Astrocyte (in vitro differentiated cells and primary cell): Measurements from ENCODE around the gene HJURP. TPM values are rescaled to one million over a fixed set of nuclear protein-coding genes. Genes with fewer than 3 reads are reported as not detected.
A peak's percentile ranks its signal among the peaks of the same experiment; 100 is the strongest.

Experiments used
- DNase-seq: peaks from one replicate; pipeline ENCODE4 v3.0.0-alpha.2; 2010; ENCODE audit warnings: low read depth
- FAIRE-seq: peaks from 2 replicates; lab custom pipeline; 2011; peaks lifted over from hg19 to GRCh38; lab: Jason Lieb, UNC
- H2AFZ ChIP-seq: 2 replicates; pipeline ENCODE4 v1.6.0; 2012; ENCODE audit warnings: low read depth, low read length, inconsistent platforms
- H3K27ac ChIP-seq: 2 replicates; pipeline ENCODE4 v1.5.1; 2011; ENCODE audit warnings: low read depth, low read length, inconsistent platforms
- H3K27me3 ChIP-seq: 2 replicates; pipeline ENCODE4 v1.6.0; 2011; ENCODE audit warnings: low read length, inconsistent platforms; ENCODE audit not compliant: insufficient read depth
- H3K36me3 ChIP-seq: 2 replicates; pipeline ENCODE4 v1.5.1; 2011; ENCODE audit warnings: low read length, inconsistent platforms; ENCODE audit not compliant: insufficient read depth
- H3K4me1 ChIP-seq: 2 replicates; pipeline ENCODE4 v1.5.1; 2011; ENCODE audit warnings: low read length, inconsistent platforms; ENCODE audit not compliant: insufficient read depth
- H3K4me2 ChIP-seq: 2 replicates; pipeline ENCODE4 v1.6.0; 2012; ENCODE audit warnings: low read length, inconsistent platforms
- H3K4me3 ChIP-seq: 2 replicates; pipeline ENCODE4 v1.5.1; 2011; ENCODE audit warnings: low read depth, mild to moderate bottlenecking, low read length, inconsistent platforms; ENCODE audit not compliant: insufficient read depth
- H3K79me2 ChIP-seq: 2 replicates; pipeline ENCODE4 v1.6.0; 2012; ENCODE audit warnings: mild to moderate bottlenecking, low read length, inconsistent platforms; ENCODE audit not compliant: insufficient read depth
- H3K9ac ChIP-seq: 2 replicates; pipeline ENCODE4 v1.6.0; 2012; ENCODE audit warnings: mild to moderate bottlenecking, low read length, inconsistent platforms
- H3K9me3 ChIP-seq: 2 replicates; pipeline ENCODE4 v1.5.1; 2012; ENCODE audit warnings: low read depth, mild to moderate bottlenecking, low read length, inconsistent platforms; ENCODE audit not compliant: insufficient read depth
- H4K20me1 ChIP-seq: 2 replicates; pipeline ENCODE4 v1.6.0; 2012; ENCODE audit warnings: low read length, inconsistent platforms; ENCODE audit not compliant: insufficient read depth
- H3K27ac Mint-ChIP-seq: one replicate; pipeline ENCODE4 v1.8.0; 2021; ENCODE audit warnings: mild to moderate bottlenecking, mixed read lengths; ENCODE audit not compliant: unreplicated experiment
- H3K27me3 Mint-ChIP-seq: one replicate; pipeline ENCODE4 v1.8.0; 2021; ENCODE audit warnings: low read depth, mixed read lengths; ENCODE audit not compliant: unreplicated experiment
- H3K36me3 Mint-ChIP-seq: one replicate; pipeline ENCODE4 v1.8.0; 2021; ENCODE audit warnings: low read depth, mixed read lengths; ENCODE audit not compliant: unreplicated experiment
- H3K4me1 Mint-ChIP-seq: one replicate; pipeline ENCODE4 v1.8.0; 2021; ENCODE audit warnings: low read depth, mixed read lengths; ENCODE audit not compliant: unreplicated experiment
- H3K4me3 Mint-ChIP-seq: one replicate; pipeline ENCODE4 v1.8.0; 2021; ENCODE audit warnings: mild to moderate bottlenecking, moderate library complexity, mixed read lengths; ENCODE audit not compliant: unreplicated experiment
- H3K9me3 Mint-ChIP-seq: one replicate; pipeline ENCODE4 v1.8.0; 2021; ENCODE audit warnings: mild to moderate bottlenecking, mixed read lengths; ENCODE audit not compliant: unreplicated experiment
- CTCF ChIP-seq: IDR thresholded peaks from 2 replicates; pipeline ENCODE4 v1.5.1; 2011; ENCODE audit warnings: low read depth, mild to moderate bottlenecking, inconsistent platforms, low read length, moderate library complexity; ENCODE audit not compliant: insufficient read depth
- EZH2 ChIP-seq: IDR thresholded peaks from 2 replicates; pipeline ENCODE4 v1.6.1; 2012; ENCODE audit warnings: mild to moderate bottlenecking, low read length, inconsistent platforms; ENCODE audit not compliant: insufficient read depth
- total RNA-seq: library from RNA; stranded (reverse); gene quantifications from 2 replicates; pipeline ENCODE4 v1.2.1, GENCODE V29; 2021

The HJURP gene
- total RNA-seq, 1 donor from 2014 or later, result 5.9 TPM

- Mint-ChIP-seq H3K27me3 (peaks cover 31% of the 10 kb centered on the region), H3K4me3 (no peak overlapping the region), H3K9me3 (peaks cover 6% of the 10 kb centered on the region), H3K27ac (no peak overlapping the region), H3K36me3 (no peaks in the 10 kb centered on the region), H3K4me1 (no peaks in the 10 kb centered on the region)
- H3K79me2 ChIP-seq, result no peaks in the 10 kb centered on the region
- no peak overlapping the region for H3K9ac ChIP-seq
- H3K4me3 ChIP-seq, result no peak overlapping the region
- no peaks in the 10 kb centered on the region for H3K36me3 ChIP-seq
- FAIRE-seq (no peak), DNase-seq (no peak)
- no peaks in the 10 kb centered on the region for H3K4me1 ChIP-seq
- no peaks in the 10 kb centered on the region for H3K27me3 ChIP-seq
- no peak for TF ChIP-seq EZH2
- TF ChIP-seq CTCF, result no peak
- H4K20me1 ChIP-seq, result no peaks in the 10 kb centered on the region
- H2AFZ ChIP-seq, result no peak overlapping the region
- H3K27ac ChIP-seq, result no peak overlapping the region
- H3K9me3 ChIP-seq, result peaks cover 3% of the 10 kb centered on the region
- no peak overlapping the region for H3K4me2 ChIP-seq
These were observed 60.7 kb downstream of the HJURP start for GRCh38 chr2:233793465-233794127.

DNA sequence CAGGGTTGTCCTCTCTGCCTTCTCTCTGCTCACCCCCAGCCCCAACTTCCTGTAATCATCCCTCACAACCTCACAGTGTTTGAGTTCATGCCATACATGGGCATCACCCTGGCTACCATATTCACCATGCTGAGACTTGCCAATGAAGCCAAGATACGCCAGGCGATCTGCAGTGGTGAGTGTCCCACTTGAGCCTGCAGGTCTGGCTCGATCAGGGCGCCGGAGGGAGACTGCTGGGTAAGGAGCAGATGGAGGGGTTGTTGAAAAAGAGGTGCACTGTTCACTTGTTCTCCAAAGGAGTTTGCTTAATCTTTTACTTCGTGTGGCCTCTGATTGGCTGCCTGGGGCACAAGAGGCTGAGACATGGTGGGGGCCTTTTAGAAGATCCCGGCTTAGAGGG is 61.6 kb downstream of the HJURP start:
- Mint-ChIP-seq H3K9me3 (peaks cover 6% of the 10 kb centered on the region), H3K27ac (peak overlapping the region; percentile 45), H3K4me1 (no peaks in the 10 kb centered on the region), H3K4me3 (no peak overlapping the region), H3K36me3 (no peaks in the 10 kb centered on the region), H3K27me3 (peaks cover 29% of the 10 kb centered on the region)
- no peak overlapping the region for H3K4me3 ChIP-seq
- no peaks in the 10 kb centered on the region for H3K4me1 ChIP-seq
- DNase-seq (no peak), FAIRE-seq (no peak)
- H3K27ac ChIP-seq, result no peak overlapping the region
- no peak for TF ChIP-seq CTCF
- TF ChIP-seq EZH2, result no peak
- no peaks in the 10 kb centered on the region for H3K27me3 ChIP-seq
- no peaks in the 10 kb centered on the region for H3K36me3 ChIP-seq
- no peak overlapping the region for H2AFZ ChIP-seq
- H3K79me2 ChIP-seq, result no peaks in the 10 kb centered on the region
- no peak overlapping the region for H3K9ac ChIP-seq
- peaks cover 3% of the 10 kb centered on the region for H3K9me3 ChIP-seq
- H3K4me2 ChIP-seq, result no peak overlapping the region
- H4K20me1 ChIP-seq, result no peaks in the 10 kb centered on the region

DNA sequence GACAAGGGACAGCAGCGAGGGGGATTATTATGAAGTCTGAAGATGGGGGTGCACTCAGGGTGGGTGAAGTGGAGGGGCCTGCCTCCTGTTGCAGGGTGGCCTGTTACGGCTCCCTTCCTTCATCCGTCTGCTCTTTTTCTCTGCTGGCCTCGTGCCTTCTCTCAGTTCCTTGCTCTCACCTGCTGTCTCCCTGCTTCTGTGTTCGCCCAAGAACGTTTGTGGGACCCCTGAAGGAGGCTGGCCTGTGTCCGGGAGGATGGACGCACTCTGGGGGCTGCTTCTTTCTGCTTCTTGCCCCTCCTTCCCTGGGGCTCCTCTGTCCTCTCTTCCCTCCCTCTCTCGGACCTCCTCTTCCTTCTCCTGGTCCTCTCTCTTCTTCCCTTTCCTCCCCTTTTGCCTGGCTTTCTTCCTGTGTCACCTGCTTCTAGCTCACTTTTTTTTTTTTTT is 62.4 kb downstream of the HJURP start:
- Histone ChIP-seq H3K9ac (no peak overlapping the region), H3K36me3 (no peaks in the 10 kb centered on the region), H3K4me1 (no peaks in the 10 kb centered on the region), H3K27me3 (no peaks in the 10 kb centered on the region), H3K4me2 (no peak overlapping the region), H3K9me3 (peaks cover 3% of the 10 kb centered on the region), H3K79me2 (no peaks in the 10 kb centered on the region), H4K20me1 (no peaks in the 10 kb centered on the region), H2AFZ (no peak overlapping the region), H3K27ac (no peak overlapping the region), H3K4me3 (no peak overlapping the region)
- H3K4me3 Mint-ChIP-seq, result no peak overlapping the region
- H3K4me1 Mint-ChIP-seq, result no peaks in the 10 kb centered on the region
- peaks cover 6% of the 10 kb centered on the region for H3K9me3 Mint-ChIP-seq
- no peak overlapping the region for H3K27ac Mint-ChIP-seq
- H3K36me3 Mint-ChIP-seq, result no peaks in the 10 kb centered on the region
- TF ChIP-seq EZH2, result no peak
- TF ChIP-seq CTCF, result no peak
- FAIRE-seq, result no peak
- peaks cover 29% of the 10 kb centered on the region for H3K27me3 Mint-ChIP-seq
- DNase-seq, result no peak
